T-helper 1 cell treated with Interleukin-12 subunit alpha and Interleukin-12 subunit beta and Interleukin-4 antibody, amounts not matched to agents 30 ng/mL and 1 ng/mL, for 36 hours (primary cell): ENCODE results near the gene RNF38. TPM values are rescaled to one million over a fixed set of nuclear protein-coding genes. Genes with fewer than 3 reads are reported as not detected.
"Not testable (repeated sequence)": the region's sequence is repeated elsewhere in the genome, so short reads cannot be mapped to it uniquely, and the experiment has no call there.

Experiments
- intact Hi-C: fragments of 100-400 bp; cut with micrococcal nuclease; formaldehyde crosslinking; loops from one replicate; pipeline ENCODE4 v1.15.1; 2024
- total RNA-seq: library from RNA; stranded (reverse); gene quantifications from 2 replicates; pipeline ENCODE4 v1.2.3, GENCODE V29; 2022

Gene RNF38
- total RNA-seq, 1 donor from 2014 or later, result 43.3 TPM

- intact Hi-C loops, result no loop called here
Observed at GRCh38 chr9:36336131-36336907, 63.8 kb downstream of the RNF38 start.

- intact Hi-C loops, result no loop called here
Observed at GRCh38 chr9:36332006-36332405, 68.1 kb downstream of the RNF38 start.

GRCh38 chr9:36328798-36329411 lies 71.2 kb downstream of the RNF38 start:
- intact Hi-C loops, result loop anchor here (1.0 to 5.0 kb wide), 7 partner anchors 70 to 374 kb away; partner anchors contain the start of genes CLTA and GNE

GRCh38 chr9:36325081-36325828 lies 74.8 kb downstream of the RNF38 start:
- intact Hi-C loops, result loop anchor here (5.0 kb wide), 1 partner anchor 118 kb away; no protein-coding TSS in a partner anchor

DNA sequence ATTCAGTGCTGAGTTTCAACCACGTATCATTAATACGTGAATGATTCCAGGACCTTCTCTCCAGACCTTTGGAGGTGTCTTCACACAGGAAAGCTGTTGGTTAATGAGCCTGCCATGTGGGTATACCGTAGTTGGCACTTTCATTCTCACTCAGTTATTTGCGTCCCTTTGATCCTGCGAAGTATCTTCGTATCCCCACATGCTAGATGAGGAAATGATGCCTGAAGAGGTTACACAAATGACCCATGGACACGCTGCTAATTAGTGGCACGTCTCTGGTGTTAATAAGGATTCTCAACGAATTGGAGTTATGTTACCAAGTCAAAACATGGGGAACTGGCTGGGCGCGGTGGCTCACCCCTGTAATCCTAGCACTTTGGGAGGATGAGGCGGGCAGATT lies 76.1 kb downstream of the RNF38 start:
- intact Hi-C loops, result no loop called here

DNA sequence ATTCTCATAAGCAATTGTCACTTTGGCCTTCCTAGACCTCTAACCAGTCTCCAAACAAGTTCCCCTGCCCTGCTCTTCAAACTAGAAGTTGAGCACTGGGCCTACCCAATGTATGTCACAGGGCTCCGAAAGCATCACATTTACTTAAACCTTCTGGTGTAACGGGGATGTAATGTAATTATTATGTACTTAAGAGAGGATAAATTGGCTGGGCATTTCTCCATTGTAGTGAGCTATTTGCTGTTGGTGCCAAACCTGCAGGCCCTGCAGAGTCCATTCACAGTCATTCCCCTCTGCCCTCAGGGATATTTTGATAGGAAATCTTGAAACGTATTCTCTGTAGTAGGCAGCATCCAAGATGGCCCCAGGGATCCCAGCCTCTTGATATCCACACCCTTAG lies 77.6 kb downstream of the RNF38 start:
- intact Hi-C loops, result no loop called here

DNA sequence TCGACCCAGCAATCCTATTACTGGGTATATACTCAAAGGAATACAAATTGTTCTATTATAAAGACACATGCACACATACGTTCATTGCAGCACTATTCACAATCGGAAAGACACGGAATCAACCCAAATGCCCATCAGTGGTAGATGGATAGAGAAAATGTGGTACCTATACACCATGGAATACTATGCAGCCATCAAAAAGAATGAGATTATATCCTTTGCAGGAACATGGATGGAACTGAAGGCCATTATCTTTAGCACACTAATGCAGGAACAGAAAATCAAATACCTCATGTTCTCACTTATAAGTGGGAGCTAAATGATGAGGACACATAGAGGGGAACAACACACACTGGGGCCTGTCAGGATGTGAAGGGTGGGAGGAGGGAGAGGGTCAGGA lies 78.2 kb downstream of the RNF38 start:
- intact Hi-C loops, result not testable (repeated sequence)

DNA sequence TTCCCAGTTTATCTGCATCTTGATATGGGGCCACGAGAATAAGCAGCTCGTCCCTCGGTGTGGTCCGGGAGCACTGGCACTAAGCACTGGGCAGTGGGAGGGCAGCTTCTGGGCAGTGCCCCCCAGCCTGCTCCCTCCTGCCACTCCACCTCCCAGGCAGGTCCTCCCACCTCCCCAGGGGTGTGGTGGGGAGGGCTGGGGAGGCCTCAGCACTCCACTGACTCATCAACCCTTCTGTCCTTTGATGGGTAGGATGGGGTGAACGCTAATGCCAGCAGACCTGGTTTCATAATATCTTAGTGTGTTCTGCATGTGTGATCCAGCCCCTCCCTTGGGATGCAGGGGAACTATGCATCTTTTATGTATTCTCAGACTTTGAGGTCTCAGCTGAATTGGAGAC lies 79.6 kb downstream of the RNF38 start:
- intact Hi-C loops, result no loop called here

DNA sequence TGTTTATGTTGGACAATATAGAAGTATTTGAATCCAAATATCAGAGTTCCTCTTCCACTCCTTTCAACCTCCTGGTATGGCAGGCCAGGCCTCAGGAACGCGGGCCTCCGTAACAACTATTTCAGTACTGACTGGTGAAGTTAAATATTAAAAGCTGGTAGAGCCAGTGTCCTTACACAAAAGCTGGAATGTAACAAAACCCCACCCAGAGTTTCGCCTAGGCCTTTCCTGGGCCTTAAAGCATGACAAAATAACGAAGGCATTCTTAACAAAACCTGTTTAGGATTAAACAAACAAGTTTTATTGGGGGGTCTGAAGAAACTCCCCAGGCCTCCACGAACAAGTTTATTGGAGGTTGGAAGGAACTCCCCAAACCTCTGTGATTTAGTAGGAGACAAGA lies 80.3 kb downstream of the RNF38 start:
- intact Hi-C loops, result no loop called here

DNA sequence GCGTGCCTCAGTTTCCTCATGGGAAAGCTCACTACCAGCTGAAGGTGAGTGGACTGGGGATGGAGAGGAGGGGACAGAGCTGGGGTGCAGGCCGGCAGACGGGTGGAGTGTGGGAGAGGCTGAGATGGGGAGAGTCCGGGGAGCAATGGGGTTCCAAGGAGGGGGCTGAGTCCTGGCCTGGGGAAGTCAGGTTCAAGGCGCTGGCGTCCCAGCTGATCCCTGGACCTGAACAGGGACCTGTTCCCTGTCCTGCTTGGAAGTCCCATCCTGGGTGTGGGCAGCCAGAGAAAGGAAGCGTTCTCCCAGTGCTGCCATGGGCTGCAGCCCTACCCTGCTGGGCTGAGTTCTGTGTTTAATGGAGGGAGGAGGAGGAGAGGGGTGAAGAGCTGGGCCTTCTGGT lies 80.9 kb downstream of the RNF38 start:
- intact Hi-C loops, result no loop called here

GRCh38 chr9:36318212-36318802 lies 81.8 kb downstream of the RNF38 start:
- intact Hi-C loops, result no loop called here

- intact Hi-C loops, result no loop called here
Observed at GRCh38 chr9:36317766-36318165, 82.3 kb downstream of the RNF38 start.

DNA sequence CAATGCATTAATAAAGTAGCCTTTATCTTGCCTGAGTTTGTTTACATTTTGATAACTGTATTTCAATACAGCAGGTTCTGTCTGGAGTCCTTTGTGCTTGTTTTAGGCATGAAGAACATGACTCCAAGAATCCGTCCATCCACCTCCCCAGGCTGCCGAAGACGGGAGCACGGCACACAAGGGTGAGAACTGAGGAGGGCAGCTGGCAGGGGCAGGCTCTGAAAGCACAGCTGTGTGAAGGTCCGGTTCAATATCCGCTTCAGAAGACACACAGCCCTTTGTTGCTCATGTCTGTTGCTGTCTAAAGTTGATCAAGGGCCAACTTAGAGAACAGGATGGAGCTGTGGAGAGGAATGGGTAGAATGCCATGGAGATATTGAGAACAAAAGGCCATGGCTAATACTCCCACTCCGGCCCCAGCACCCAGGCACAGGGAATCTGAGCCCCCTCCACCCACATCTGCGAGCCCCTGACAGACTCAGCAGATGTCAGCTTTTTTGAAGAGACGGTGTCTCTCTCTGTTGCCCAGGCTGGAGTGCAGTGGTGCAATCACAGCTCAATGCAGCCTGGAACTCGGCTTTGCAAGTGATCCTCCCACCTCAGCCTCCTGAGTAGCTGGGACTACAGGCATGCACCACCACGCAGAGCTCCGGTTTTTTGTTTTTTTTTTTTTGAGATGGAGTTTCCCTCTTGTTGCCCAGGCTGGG lies 83.3 kb downstream of the RNF38 start:
- intact Hi-C loops, result no loop called here

- intact Hi-C loops, result no loop called here
Observed at GRCh38 chr9:36316049-36316448, 84.0 kb downstream of the RNF38 start.

- intact Hi-C loops, result no loop called here
Observed at GRCh38 chr9:36315283-36315682, 84.8 kb downstream of the RNF38 start.

- intact Hi-C loops, result no loop called here
Observed at GRCh38 chr9:36314740-36315139, 85.3 kb downstream of the RNF38 start.

GRCh38 chr9:36306471-36307306 lies 93.4 kb downstream of the RNF38 start:
- intact Hi-C loops, result no loop called here

DNA sequence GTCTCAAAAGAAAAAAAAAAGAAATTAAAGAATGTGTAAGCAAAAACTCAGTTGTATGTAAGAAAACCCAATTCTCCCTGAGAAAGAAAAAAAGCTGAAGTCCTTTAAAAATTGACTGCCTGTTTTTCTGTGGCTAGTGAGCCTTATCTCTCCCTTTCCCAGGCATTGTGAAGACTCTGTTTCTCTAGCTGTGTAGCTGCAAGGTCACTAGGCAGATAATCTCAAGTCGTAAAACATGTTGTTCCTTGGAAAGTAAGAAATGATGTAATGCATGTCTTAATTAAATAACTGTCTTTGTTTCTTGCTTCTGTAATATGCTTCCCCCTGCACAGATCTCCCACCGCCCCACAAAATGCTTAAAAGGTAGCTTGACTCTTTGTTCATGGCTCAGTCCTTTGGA lies 95.7 kb downstream of the RNF38 start:
- intact Hi-C loops, result not testable (repeated sequence)

- intact Hi-C loops, result no loop called here
Observed at GRCh38 chr9:36301227-36301626, 98.8 kb downstream of the RNF38 start.

GRCh38 chr9:36298566-36298965 lies 101.5 kb downstream of the RNF38 start:
- intact Hi-C loops, result no loop called here
